GM18526 (cell line): ENCODE data around the gene CXADR.

Source experiments
- POLR2A ChIP-seq: IDR thresholded peaks from 3 replicates; pipeline ENCODE4 v1.6.1; 2011; ENCODE audit not compliant: insufficient read length; ENCODE audit errors: extremely low read depth

Gene CXADR

DNA sequence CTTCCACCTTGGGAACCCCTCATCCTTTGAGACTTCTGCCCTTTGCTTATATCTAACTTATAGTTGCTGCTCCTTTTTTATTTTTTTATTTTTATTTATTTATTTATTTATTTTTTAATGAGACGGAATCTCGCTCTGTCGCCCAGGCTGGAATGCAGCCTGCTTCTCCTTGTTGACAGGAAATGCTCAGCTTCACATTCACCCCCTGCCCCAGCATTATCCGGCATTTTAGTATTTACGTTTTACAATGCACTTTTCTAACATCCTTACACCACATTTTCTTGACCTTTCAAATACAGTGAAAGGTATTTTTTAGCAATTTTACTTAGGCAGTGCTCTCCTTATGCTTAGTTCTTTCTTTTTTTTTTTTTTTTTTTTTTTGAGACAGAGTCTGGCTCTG, 14.9 kb downstream of the CXADR start:
- TF ChIP-seq POLR2A = no peak

DNA sequence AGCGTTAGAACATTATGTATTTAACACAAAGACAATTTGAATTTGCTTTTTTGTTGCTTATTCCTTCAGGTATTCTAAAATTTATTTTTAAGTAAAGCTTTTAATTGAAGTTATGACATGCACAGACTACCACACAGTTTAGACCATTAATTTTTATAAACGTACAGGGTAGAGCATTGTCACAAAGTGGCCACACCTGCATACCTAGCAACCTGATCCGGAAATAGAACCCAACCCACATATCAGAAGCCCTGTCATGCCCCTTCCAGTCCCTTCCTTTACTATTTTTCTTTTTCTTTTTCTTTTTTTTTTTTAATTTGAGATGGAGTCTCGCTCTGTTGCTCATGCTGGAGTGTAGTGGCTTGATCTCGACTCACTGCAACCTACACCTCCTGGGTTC, 16.8 kb downstream of the CXADR start:
- no peak for TF ChIP-seq POLR2A

DNA sequence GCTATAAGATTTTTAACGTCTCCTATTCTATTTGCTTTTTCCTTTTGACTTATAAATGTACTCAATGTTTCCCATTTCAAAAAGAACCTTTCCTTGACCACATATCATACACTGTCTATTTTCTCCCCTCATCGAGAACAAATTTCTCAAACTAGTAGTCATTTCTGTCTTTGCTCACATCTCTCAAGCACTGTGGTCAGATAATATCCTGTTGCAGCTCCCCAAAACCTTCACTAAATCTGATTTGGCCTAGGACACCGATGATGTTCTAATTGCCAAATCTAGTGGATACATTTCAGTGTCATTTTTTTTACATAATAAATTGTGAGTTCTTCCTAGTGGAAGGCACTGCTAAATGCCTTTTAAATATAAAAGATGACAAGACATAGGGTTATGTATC, 19.4 kb downstream of the CXADR start:
- TF ChIP-seq POLR2A = no peak

DNA sequence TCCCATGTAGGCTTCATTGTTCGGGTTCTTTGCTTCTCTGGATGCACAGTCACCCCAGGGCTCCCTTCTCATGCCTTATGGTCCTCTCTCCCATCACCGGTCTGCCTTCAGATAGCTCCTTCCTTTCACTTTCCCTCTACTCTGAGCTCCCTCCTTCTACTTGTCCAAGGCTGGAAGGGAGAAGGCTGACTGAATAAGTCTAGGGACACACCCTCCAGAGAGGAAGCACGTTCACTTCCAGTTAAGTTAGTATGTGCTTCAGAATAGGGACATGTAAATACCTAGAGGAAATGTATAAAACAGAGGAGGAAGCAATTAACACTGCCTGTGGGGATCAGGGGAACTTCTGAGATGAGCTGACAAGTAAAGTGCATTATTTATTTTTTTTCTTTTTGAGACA, 23.5 kb downstream of the CXADR start:
- TF ChIP-seq POLR2A = no peak

DNA sequence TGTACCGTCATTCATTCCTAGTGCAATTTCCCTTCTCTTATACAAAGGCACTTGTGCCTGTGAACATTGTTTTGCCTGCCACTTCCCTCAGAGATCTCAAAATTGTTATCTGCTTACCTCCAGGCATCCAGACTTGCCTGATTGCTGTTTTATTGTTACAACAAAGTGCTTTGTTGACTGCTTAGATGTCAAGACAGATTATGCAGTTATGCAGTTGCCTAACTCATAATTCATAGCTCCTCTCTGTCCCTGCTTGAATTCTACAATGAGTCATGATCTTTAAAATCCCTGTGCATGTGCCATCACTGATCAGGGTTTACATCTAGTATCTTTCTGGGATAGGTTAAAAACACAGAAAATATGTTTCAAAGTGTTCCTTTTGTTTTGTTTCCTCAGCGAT, 24.5 kb downstream of the CXADR start:
- TF ChIP-seq POLR2A = no peak

DNA sequence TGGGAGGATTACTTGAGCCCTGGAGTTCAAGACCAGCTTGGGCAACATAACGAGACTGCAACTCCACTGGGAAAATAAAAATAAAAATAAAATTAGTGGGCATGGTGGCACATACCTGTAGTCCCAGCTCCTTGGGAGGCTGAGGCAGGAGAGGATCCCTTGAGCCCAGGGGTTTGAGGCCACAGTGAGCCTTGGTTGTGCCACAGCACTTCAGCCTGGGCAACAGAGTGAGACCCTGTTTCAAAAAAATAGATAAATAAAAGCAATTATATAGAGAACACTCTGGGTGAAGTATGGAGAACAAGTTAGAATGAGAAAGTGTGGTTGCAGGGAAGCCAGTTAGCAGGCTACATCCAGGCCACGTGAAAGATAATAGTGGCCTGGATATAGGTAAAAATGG, 25.7 kb downstream of the CXADR start:
- no peak for TF ChIP-seq POLR2A

DNA sequence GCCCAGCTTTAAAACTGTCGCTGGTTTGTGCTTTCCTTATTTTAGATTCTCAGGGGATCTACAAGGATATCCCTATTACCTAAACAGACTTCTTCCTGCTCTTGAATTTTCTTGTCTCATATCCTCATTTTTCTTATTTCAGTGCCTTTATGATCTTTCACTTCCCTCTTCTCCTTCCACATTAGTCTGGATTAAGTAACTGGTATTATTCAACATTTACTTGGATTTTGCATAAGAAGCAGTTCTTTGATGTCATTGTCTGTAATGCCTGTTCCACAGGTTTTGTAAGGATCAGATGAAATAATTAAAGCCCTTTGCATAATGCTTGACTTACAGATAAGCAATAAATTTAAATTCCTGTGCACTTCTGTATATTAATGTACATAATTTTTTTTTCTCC, 26.5 kb downstream of the CXADR start:
- TF ChIP-seq POLR2A = no peak

DNA sequence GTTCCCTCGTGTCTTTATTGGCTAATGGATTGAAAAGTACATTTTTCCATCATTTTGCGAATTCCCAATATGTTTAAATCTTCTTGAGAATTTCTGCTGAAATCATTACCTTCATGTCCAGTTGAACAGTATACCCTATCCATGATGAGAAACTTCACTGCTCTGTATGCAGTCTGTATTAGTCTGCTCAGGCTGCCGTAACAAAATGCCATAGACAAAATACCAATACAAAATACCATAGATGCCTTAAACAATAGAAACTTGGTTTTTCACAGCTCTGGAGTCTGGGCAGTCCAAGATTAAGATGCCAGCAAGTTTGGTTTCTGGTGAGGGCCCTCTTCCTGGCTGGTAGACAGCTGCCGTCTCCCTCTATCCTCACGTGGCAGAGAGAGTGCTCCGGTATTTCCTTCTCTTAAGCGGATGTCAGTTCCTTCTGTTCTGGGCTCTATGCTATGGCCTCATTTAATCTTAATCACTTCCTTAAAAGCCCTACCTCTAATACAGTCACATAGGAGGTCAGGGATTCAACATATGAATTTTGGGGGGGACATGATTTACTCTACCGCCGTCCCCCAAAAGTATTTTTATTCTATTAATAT, 27.0 kb downstream of the CXADR start:
- no peak for TF ChIP-seq POLR2A

DNA sequence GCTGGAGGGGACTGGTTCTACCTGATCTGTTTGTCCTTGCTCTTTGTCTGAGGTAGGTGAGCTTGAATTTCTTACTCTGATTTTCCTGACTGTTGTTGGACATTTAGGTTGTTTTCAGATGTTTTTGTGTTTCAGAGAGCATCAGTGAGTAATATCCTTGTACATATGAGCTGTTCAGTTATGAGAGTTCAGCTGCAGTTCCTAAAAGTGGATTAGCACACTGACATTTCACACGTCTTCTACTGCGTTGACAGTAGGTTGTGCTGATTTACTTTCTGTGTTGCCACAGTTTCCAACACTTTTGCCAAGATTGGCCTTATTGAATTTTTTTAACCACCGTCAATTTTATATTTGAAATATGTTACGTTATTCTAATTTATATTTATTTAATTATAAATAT, 27.7 kb downstream of the CXADR start:
- no peak for TF ChIP-seq POLR2A

DNA sequence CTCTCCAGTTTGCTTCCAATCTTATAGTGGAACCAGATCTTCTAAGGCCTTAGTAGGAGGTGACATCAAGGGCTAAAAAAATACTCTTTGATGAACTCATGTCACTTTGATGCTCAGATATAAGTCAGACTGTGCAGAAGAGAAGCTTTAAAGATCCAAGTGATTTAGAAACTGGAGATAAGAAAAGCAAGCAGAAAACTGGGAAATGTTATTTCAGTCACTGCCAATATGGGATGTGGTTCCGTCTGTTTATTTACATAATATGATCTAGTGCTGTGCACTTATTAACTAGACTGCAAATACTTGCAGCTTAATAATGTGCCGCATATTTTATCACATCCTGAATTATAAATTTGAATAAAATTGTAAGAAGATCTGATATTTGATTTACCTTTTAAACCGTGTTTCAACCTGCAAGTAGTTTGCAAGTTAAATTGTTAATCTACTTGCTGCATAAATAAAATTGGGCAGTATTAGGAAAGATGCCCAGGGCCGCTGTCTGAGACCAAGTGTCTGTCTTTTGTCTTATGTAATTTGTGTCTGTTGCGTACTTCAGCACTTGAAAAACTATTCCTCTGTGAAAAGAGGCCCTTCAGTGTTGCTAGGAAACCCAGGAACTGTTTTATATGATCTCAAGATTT, 29.6 kb downstream of the CXADR start:
- no peak for TF ChIP-seq POLR2A

DNA sequence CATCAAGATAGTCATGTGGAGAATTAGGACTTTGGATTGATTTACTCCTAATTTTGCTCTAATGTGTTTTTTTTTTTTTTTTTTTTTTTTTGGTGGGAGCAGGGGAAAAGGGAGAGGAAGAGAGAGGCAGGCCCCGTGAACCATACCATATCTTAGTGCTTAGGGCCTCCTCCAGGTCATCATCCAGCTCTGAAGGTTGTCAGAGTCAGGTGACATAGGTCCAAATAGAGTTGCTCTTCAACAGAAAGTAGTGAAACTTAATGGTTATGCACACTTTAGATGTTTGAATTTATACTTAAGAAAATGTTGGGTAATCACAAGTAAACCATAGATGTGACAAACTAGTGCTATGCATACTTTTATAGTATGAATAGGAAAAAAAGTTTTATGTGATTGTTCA, 32.2 kb downstream of the CXADR start:
- no peak for TF ChIP-seq POLR2A

DNA sequence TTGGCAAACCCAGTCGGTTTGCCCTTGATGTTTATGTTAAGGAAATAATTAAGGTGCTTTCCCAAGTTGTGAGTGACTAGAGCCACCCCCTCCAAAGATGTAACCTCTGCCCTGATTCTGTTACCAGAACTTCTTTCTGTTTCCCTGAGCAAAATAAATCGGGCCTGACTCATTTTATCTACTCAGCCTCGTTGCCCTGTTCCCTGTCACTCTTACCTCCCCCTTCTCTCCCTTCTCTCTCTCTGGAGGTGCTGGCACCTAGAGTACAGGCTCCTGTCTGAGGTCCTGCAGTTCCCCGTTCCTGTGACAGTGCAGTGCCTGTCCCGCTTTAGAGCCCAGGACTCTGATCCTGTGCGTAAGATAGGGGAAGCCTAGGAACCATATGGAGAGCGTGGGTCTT, 35.4 kb downstream of the CXADR start:
- no peak for TF ChIP-seq POLR2A

DNA sequence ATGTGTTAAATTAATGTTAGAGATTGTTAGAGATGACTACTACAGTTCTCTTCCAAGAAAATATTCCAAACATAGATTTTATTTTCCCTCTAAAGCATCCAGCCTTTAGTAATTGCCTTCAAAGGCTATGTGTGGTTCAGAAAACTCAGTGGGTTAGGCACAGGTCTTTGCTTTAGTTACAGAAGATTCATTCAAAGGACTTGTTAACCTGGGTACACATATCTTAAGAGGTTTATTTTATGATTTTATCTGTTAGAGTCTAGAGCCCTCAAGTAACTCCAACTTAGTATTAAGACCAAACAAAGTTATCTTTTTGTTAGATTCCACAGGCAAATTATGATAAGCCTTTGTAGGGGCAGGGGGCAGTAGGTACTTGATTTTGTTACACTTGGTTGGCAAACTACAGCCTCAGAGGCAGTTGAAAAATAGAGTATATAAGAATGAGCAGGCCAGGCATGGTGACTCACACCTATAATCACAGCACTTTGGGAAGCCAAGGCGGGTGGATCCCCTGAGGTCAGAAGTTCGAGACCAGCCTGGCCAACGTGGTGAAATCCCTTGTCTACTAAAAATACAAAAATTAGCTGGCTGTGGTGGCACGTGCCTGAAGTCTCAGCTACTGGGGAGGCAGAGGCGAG, 37.9 kb downstream of the CXADR start:
- TF ChIP-seq POLR2A = no peak

DNA sequence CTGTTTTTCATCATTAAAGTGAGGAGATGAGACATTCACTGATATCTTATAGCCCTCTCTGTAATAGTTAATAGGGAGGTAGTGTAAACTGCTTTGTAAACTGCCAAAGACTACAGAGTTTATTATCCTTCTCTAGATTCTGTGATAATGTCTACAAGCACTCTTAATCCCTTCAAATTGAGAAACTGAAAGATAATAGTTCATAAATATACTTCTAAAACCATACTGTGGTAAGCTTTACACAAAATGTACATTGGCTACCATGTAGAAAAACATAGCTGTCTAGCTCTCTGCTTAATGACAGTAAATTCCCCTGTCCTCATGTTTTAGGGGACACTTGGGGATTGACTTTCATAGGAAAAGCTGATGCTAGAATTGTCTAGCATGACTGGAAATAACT, 39.6 kb downstream of the CXADR start:
- TF ChIP-seq POLR2A = no peak

DNA sequence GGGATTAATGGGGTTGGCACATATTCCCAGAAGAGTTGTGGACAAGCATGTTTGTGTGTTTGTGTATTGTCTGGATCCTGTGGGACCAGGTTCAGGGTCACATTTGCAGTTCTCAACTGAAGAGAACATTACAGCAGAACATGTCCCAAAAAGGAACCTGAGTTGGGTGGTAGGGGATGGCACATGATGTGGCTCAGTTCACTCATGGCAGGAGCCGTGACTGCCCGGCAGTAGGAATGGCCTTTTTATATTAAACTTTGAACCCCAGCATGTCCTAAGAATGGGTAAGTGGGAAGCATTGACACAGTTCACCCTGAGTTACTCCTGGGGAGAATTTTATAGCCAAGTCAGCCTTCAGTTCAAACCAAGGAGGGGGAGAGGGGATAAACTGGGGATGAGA, 41.3 kb downstream of the CXADR start:
- no peak for TF ChIP-seq POLR2A

DNA sequence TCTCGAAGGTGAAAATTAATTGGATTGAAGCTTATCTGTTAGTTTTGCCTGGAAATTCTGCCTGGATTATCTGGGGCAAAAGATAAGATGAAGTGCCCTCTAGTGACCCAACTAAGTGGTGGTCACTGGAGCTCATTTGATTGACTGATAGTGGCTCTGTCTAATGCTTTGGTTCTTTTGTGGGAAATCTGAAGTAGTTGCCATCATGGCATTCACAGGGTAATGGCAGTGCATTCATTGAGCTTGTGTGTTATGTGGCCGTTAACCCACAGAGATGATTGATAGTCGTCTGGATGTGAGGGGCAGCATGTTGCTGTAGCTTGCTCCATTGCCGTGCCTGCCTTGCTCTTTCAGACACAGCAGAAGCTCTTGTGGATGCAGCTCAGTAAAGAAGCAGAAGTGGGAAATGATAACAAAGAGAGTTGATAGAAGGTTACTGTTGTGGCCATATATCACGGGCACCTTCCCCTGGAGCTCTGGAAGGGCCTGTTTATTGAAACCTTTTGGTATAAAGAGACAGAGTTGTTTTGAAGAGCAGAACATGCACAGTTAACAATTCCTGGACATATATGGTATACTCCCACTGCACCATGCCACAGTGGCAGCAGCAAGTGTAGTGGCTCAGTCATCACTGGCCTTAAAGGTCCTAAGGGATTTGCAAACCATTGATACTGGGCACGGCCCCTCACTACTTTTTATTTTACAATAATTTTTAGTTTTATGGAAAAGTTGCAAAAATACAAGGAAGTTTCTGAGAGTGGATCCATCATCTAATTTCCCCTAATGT, 42.0 kb downstream of the CXADR start:
- no peak for TF ChIP-seq POLR2A
